ENCODE results near the gene RIN3.
A peak's percentile ranks its signal among the peaks of the same experiment; 100 is the strongest.

GRCh38 chr14:92670643-92671366, 157.2 kb downstream of the RIN3 start:
- TF ChIP-seq CTCF (IDR thresholded peaks at IDR 0.05 in 8 of 11, conservative IDR thresholded peaks at IDR 0.05 in 3 of 11) (no peak), POLR2AphosphoS5 (IDR thresholded peaks at IDR 0.05) (peak in 1 of 3 donors; percentile 13)

All from spleen (tissue), 7 donors.